Activated CD4-positive, alpha-beta memory T cell treated with anti-CD3 and anti-CD28 coated beads for 36 hours (primary cell): Measurements from ENCODE around the gene CDA. TPM values are rescaled to one million over a fixed set of nuclear protein-coding genes. Genes with fewer than 3 reads are reported as not detected.

Experiments
- CTCF ChIA-PET: fragments of 350-600 bp; sonication (Branson Sonifier 250); formaldehyde crosslinking; loops from one replicate; lab custom pipeline; 2021; ENCODE audit warnings: antibody characterized with exemption, inconsistent platforms; lab: Charles Lee
- POLR2A ChIA-PET: fragments of 350-600 bp; sonication (Branson Sonifier 250); formaldehyde crosslinking; loops from one replicate; lab custom pipeline; 2021; ENCODE audit warnings: antibody characterized with exemption; lab: Charles Lee
- DNase-seq: peaks from one replicate; pipeline ENCODE4 v3.0.0-alpha.2; 2020
- H3K27ac Mint-ChIP-seq: one replicate; pipeline ENCODE4 v1.8.0; 2021; ENCODE audit warnings: mixed read lengths
- H3K27me3 Mint-ChIP-seq: one replicate; pipeline ENCODE4 v1.8.0; 2021; ENCODE audit warnings: mixed read lengths
- H3K36me3 Mint-ChIP-seq: one replicate; pipeline ENCODE4 v1.8.0; 2021; ENCODE audit warnings: mixed read lengths
- H3K4me1 Mint-ChIP-seq: one replicate; pipeline ENCODE4 v1.8.0; 2021; ENCODE audit warnings: low read depth, mixed read lengths
- H3K4me3 Mint-ChIP-seq: one replicate; pipeline ENCODE4 v1.8.0; 2021; ENCODE audit warnings: mild to moderate bottlenecking, mixed read lengths
- H3K9me3 Mint-ChIP-seq: one replicate; pipeline ENCODE4 v1.8.0; 2021; ENCODE audit warnings: mixed read lengths
- intact Hi-C: fragments of 100-400 bp; cut with micrococcal nuclease; formaldehyde crosslinking; loops from one replicate; pipeline ENCODE4 v1.15.1; 2023
- total RNA-seq, 2 experiments: library from RNA; stranded (reverse); gene quantifications; one replicate each; pipeline ENCODE4 v1.2.3, GENCODE V29; 2021

CDA gene
- total RNA-seq, 2 experiments from 2014 or later = not detected

- intact Hi-C loops = loop anchor here (1.0 kb wide), 2 partner anchors 65 to 118 kb away; no protein-coding TSS in a partner anchor
- H3K4me3 Mint-ChIP-seq = no peak overlapping the region
- H3K27me3 Mint-ChIP-seq = no peaks in the 10 kb centered on the region
- peak; percentile 72 for DNase-seq
- POLR2A ChIA-PET = no interaction called here
- H3K4me1 Mint-ChIP-seq = no peaks in the 10 kb centered on the region
- no peaks in the 10 kb centered on the region for H3K36me3 Mint-ChIP-seq
- no peak overlapping the region for H3K27ac Mint-ChIP-seq
- CTCF ChIA-PET = interaction anchor here (0.7 to 2.9 kb wide), 3 partner anchors 22 to 850 kb away, joined by 3 to 23 read pairs (median 3); no protein-coding TSS in a partner anchor
- H3K9me3 Mint-ChIP-seq = no peaks in the 10 kb centered on the region
These were observed 51.3 kb downstream of the CDA start for GRCh38 chr1:20640183-20640597.

- Mint-ChIP-seq H3K36me3 (no peaks in the 10 kb centered on the region), H3K27ac (no peak overlapping the region), H3K4me1 (no peaks in the 10 kb centered on the region), H3K27me3 (no peaks in the 10 kb centered on the region), H3K9me3 (no peaks in the 10 kb centered on the region), H3K4me3 (no peak overlapping the region)
- DNase-seq = no peak
- CTCF ChIA-PET = interaction anchor here (0.9 to 2.3 kb wide), 5 partner anchors 9 to 120 kb away, joined by 3 to 13 read pairs (median 4); partner anchors contain the start of gene PINK1
- intact Hi-C loops = no loop called here
- POLR2A ChIA-PET = no interaction called here
These were observed 53.1 kb downstream of the CDA start for GRCh38 chr1:20641975-20642374.

- intact Hi-C loops = no loop called here
- Mint-ChIP-seq H3K27ac (no peak overlapping the region), H3K9me3 (no peaks in the 10 kb centered on the region), H3K4me3 (no peak overlapping the region), H3K27me3 (no peaks in the 10 kb centered on the region), H3K36me3 (no peaks in the 10 kb centered on the region), H3K4me1 (no peaks in the 10 kb centered on the region)
- ChIA-PET CTCF (interaction anchor here (0.6 to 1.2 kb wide), 2 partner anchors 10 to 73 kb away, joined by 3 to 5 read pairs; partner anchors contain the start of gene PINK1), POLR2A (interaction anchor here (0.5 kb wide), 1 partner anchor 1407 kb away, joined by 3 read pairs; no protein-coding TSS in a partner anchor)
- no peak for DNase-seq
These were observed 54.2 kb downstream of the CDA start for GRCh38 chr1:20643080-20643479.

GRCh38 chr1:20644416-20644815, 55.5 kb downstream of the CDA start:
- ChIA-PET POLR2A (no interaction called here), CTCF (no interaction called here)
- H3K9me3 Mint-ChIP-seq = no peaks in the 10 kb centered on the region
- H3K27ac Mint-ChIP-seq = no peak overlapping the region
- no peaks in the 10 kb centered on the region for H3K27me3 Mint-ChIP-seq
- no peak overlapping the region for H3K4me3 Mint-ChIP-seq
- peaks cover 7% of the 10 kb centered on the region for H3K36me3 Mint-ChIP-seq
- DNase-seq = no peak
- intact Hi-C loops = no loop called here
- no peaks in the 10 kb centered on the region for H3K4me1 Mint-ChIP-seq

GRCh38 chr1:20645414-20645813, 56.5 kb downstream of the CDA start:
- POLR2A ChIA-PET = interaction anchor here (0.6 kb wide), 1 partner anchor 11 kb away, joined by 3 read pairs; no protein-coding TSS in a partner anchor
- H3K4me3 Mint-ChIP-seq = no peak overlapping the region
- no peak for DNase-seq

GRCh38 chr1:20648438-20648837, 59.5 kb downstream of the CDA start:
- no peak for DNase-seq
- POLR2A ChIA-PET = interaction anchor here (0.7 kb wide), 1 partner anchor 10 kb away, joined by 3 read pairs; no protein-coding TSS in a partner anchor
- no peaks in the 10 kb centered on the region for H3K27me3 Mint-ChIP-seq
- intact Hi-C loops = no loop called here
- H3K4me3 Mint-ChIP-seq = no peak overlapping the region
- no peaks in the 10 kb centered on the region for H3K9me3 Mint-ChIP-seq
- no peak overlapping the region for H3K27ac Mint-ChIP-seq
- H3K4me1 Mint-ChIP-seq = no peaks in the 10 kb centered on the region
- H3K36me3 Mint-ChIP-seq = peaks cover 30% of the 10 kb centered on the region
- CTCF ChIA-PET = interaction anchor here (1.2 kb wide), 1 partner anchor 13 kb away, joined by 5 read pairs; the partner anchor contains the start of gene DDOST

More at GRCh38 chr1:20645414-20645813, 56.5 kb downstream of the CDA start:
- Mint-ChIP-seq H3K36me3 (peaks cover 9% of the 10 kb centered on the region), H3K27me3 (no peaks in the 10 kb centered on the region), H3K4me1 (no peaks in the 10 kb centered on the region), H3K27ac (no peak overlapping the region), H3K9me3 (no peaks in the 10 kb centered on the region)
- CTCF ChIA-PET = interaction anchor here (1.0 to 2.6 kb wide), 2 partner anchors 12 to 122 kb away, joined by 3 to 16 read pairs; partner anchors contain the start of gene PINK1
- intact Hi-C loops = no loop called here

- H3K9me3 Mint-ChIP-seq = no peaks in the 10 kb centered on the region
- no peaks in the 10 kb centered on the region for H3K4me1 Mint-ChIP-seq
- POLR2A ChIA-PET = no interaction called here
- CTCF ChIA-PET = interaction anchor here (1.2 kb wide), 1 partner anchor 12 kb away, joined by 5 read pairs; the partner anchor contains the start of gene DDOST
- peaks cover 33% of the 10 kb centered on the region for H3K36me3 Mint-ChIP-seq
- intact Hi-C loops = no loop called here
- no peaks in the 10 kb centered on the region for H3K27me3 Mint-ChIP-seq
- H3K4me3 Mint-ChIP-seq = no peak overlapping the region
- no peak for DNase-seq
- no peak overlapping the region for H3K27ac Mint-ChIP-seq
These were observed 60.0 kb downstream of the CDA start for GRCh38 chr1:20648946-20649345.

GRCh38 chr1:20652300-20652699, 63.4 kb downstream of the CDA start:
- no peaks in the 10 kb centered on the region for H3K9me3 Mint-ChIP-seq
- peaks cover 7% of the 10 kb centered on the region for H3K4me1 Mint-ChIP-seq
- no peak overlapping the region for H3K27ac Mint-ChIP-seq
- ChIA-PET POLR2A (no interaction called here), CTCF (interaction anchor here (3.1 kb wide), 1 partner anchor 19 kb away, joined by 11 read pairs; the partner anchor contains the start of gene PINK1)
- intact Hi-C loops = no loop called here
- H3K27me3 Mint-ChIP-seq = no peaks in the 10 kb centered on the region
- H3K4me3 Mint-ChIP-seq = no peak overlapping the region
- H3K36me3 Mint-ChIP-seq = peaks cover 47% of the 10 kb centered on the region
- DNase-seq = no peak

- ChIA-PET POLR2A (no interaction called here), CTCF (interaction anchor here (3.1 kb wide), 1 partner anchor 21 kb away, joined by 11 read pairs; the partner anchor contains the start of gene PINK1)
- intact Hi-C loops = no loop called here
- H3K27ac Mint-ChIP-seq = no peak overlapping the region
- H3K4me1 Mint-ChIP-seq = peaks cover 20% of the 10 kb centered on the region
- H3K27me3 Mint-ChIP-seq = no peaks in the 10 kb centered on the region
- H3K9me3 Mint-ChIP-seq = no peaks in the 10 kb centered on the region
- peaks cover 49% of the 10 kb centered on the region for H3K36me3 Mint-ChIP-seq
- H3K4me3 Mint-ChIP-seq = no peak overlapping the region
- DNase-seq = no peak
These were observed 65.3 kb downstream of the CDA start for GRCh38 chr1:20654104-20654690.

GRCh38 chr1:20657024-20657423, 68.1 kb downstream of the CDA start:
- Mint-ChIP-seq H3K27me3 (no peaks in the 10 kb centered on the region), H3K36me3 (peaks cover 50% of the 10 kb centered on the region), H3K9me3 (no peaks in the 10 kb centered on the region), H3K4me1 (peaks cover 38% of the 10 kb centered on the region), H3K4me3 (no peak overlapping the region), H3K27ac (peak overlapping the region; percentile 49)
- POLR2A ChIA-PET = no interaction called here
- CTCF ChIA-PET = interaction anchor here (1.5 kb wide), 1 partner anchor 23 kb away, joined by 4 read pairs; no protein-coding TSS in a partner anchor
- intact Hi-C loops = no loop called here
- no peak for DNase-seq

- Mint-ChIP-seq H3K36me3 (peaks cover 39% of the 10 kb centered on the region), H3K4me3 (no peak overlapping the region), H3K9me3 (no peaks in the 10 kb centered on the region), H3K27ac (peak overlapping the region; percentile 98), H3K4me1 (peaks cover 46% of the 10 kb centered on the region), H3K27me3 (no peaks in the 10 kb centered on the region)
- intact Hi-C loops = no loop called here
- DNase-seq = no peak
- ChIA-PET CTCF (interaction anchor here (1.7 kb wide), 1 partner anchor 25 kb away, joined by 10 read pairs; the partner anchor contains the start of gene PINK1), POLR2A (interaction anchor here (0.6 to 1.0 kb wide), 2 partner anchors 10 to 1423 kb away, joined by 3 read pairs; no protein-coding TSS in a partner anchor)
These were observed 69.4 kb downstream of the CDA start for GRCh38 chr1:20658166-20658915.
